SK-MEL-5 (cell line): ENCODE measurements around the gene GLUD2. TPM values are rescaled to one million over a fixed set of nuclear protein-coding genes. Genes with fewer than 3 reads are reported as not detected.
"Not testable (repeated sequence)": the region's sequence is repeated elsewhere in the genome, so short reads cannot be mapped to it uniquely, and the experiment has no call there.

Source experiments
- DNase-seq: peaks from one replicate; pipeline ENCODE4 v3.0.0-alpha.2; 2016; ENCODE audit warnings: low read depth, low spot score
- in situ Hi-C: cut with HindIII; loops from 2 replicates; pipeline ENCODE4 v1.10.0; 2016; ENCODE audit warnings: low sequenced_read_pairs, high pct_unique_total_duplicates, low pct_unique_long_range_greater_than_20kb
- polyA plus RNA-seq, 2 experiments: library from polyadenylated mRNA; depleted of rRNA; stranded (reverse); fragments of >200 nt; gene quantifications; 2 replicates each; pipeline ENCODE4 v1.2.3, GENCODE V29; 2015
- total RNA-seq: library from RNA; depleted of rRNA; stranded (reverse); fragments of >200 nt; shearing (Covaris generic); gene quantifications from 2 replicates; pipeline ENCODE4 v1.2.3, GENCODE V29; 2014; rRNA removed

GLUD2 gene
- 16.8 and 19.9 TPM in 2 replicates for total RNA-seq
- 13.4 and 17.1 TPM in 2 replicates for polyA plus RNA-seq (2015; cell fraction: cytosol; rRNA removed)
- 7.9 and 12.1 TPM in 2 replicates for polyA plus RNA-seq (2015; cell fraction: nucleus; rRNA removed)

- in situ Hi-C loops: not testable (repeated sequence)
- peak; percentile 62 for DNase-seq
Measured at GRCh38 chrX:121047441-121048419, at the start of gene GLUD2. GLUD2 (plus strand) TSS chrX:121047610; CDS start chrX:121047685, 75 bp downstream.

GRCh38 chrX:120999413-120999812 is 48.0 kb upstream of the GLUD2 start:
- no peak for DNase-seq
- in situ Hi-C loops: no loop called here

GRCh38 chrX:121000589-121000988 is 46.8 kb upstream of the GLUD2 start:
- peak; percentile 81 for DNase-seq

GRCh38 chrX:121008920-121009319 is 38.5 kb upstream of the GLUD2 start:
- in situ Hi-C loops: no loop called here
- peak; percentile 90 for DNase-seq

More at GRCh38 chrX:121000589-121000988, 46.8 kb upstream of the GLUD2 start:
- in situ Hi-C loops: no loop called here

- in situ Hi-C loops: no loop called here
- no peak for DNase-seq
Measured at GRCh38 chrX:121009764-121010163, 37.6 kb upstream of the GLUD2 start.

- in situ Hi-C loops: no loop called here
- peak; percentile 65 for DNase-seq
Measured at GRCh38 chrX:121010218-121010617, 37.2 kb upstream of the GLUD2 start.

- in situ Hi-C loops: no loop called here
- DNase-seq: peak; percentile 50
Measured at GRCh38 chrX:121011254-121011653, 36.2 kb upstream of the GLUD2 start.

GRCh38 chrX:121013897-121014455 is 33.4 kb upstream of the GLUD2 start:
- in situ Hi-C loops: no loop called here
- DNase-seq: no peak

GRCh38 chrX:121014826-121015225 is 32.6 kb upstream of the GLUD2 start:
- in situ Hi-C loops: no loop called here
- DNase-seq: no peak

- in situ Hi-C loops: no loop called here
- no peak for DNase-seq
Measured at GRCh38 chrX:121028419-121028818, 19.0 kb upstream of the GLUD2 start.

- in situ Hi-C loops: no loop called here
- no peak for DNase-seq
Measured at GRCh38 chrX:121030083-121030482, 17.3 kb upstream of the GLUD2 start.

- in situ Hi-C loops: no loop called here
- no peak for DNase-seq
Measured at GRCh38 chrX:121032531-121032930, 14.9 kb upstream of the GLUD2 start.

GRCh38 chrX:121036137-121036536 is 11.3 kb upstream of the GLUD2 start:
- in situ Hi-C loops: no loop called here
- DNase-seq: no peak

- DNase-seq: no peak
- in situ Hi-C loops: no loop called here
Measured at GRCh38 chrX:121036951-121037350, 10.5 kb upstream of the GLUD2 start.

- DNase-seq: no peak
- in situ Hi-C loops: no loop called here
Measured at GRCh38 chrX:121050781-121051180, 3.4 kb downstream of the GLUD2 start.

- DNase-seq: peak; percentile 5
Measured at GRCh38 chrX:121052122-121052521, 4.7 kb downstream of the GLUD2 start.

GRCh38 chrX:121062289-121062688 is 14.9 kb downstream of the GLUD2 start:
- in situ Hi-C loops: no loop called here
- DNase-seq: no peak

More at GRCh38 chrX:121052122-121052521, 4.7 kb downstream of the GLUD2 start:
- in situ Hi-C loops: no loop called here

- in situ Hi-C loops: no loop called here
Measured at GRCh38 chrX:121064579-121064978, 17.2 kb downstream of the GLUD2 start.

More at GRCh38 chrX:121064579-121064978, 17.2 kb downstream of the GLUD2 start:
- no peak for DNase-seq
